ENCODE results near the gene MVB12B.

Gene MVB12B

GRCh38 chr9:126301196-126301595 lies 25.4 kb upstream of the MVB12B start:
- H3K4me2 ChIP-seq (ENCODE audit: low read length) = no peak overlapping the region
- H3K14ac ChIP-seq (ENCODE audit: low read length) = no peak overlapping the region
- H2BK120ac ChIP-seq (ENCODE audit: insufficient read depth, low read length, poor library complexity) = no peak overlapping the region
- H3K9ac ChIP-seq (ENCODE audit: low read length) = no peak overlapping the region
- DNase-seq = no peak
- no peak overlapping the region for H3K27ac ChIP-seq (ENCODE audit: low read depth, low read length)
- H2AK5ac ChIP-seq (ENCODE audit: low read length) = no peak overlapping the region
- H3K9me3 ChIP-seq (ENCODE audit: insufficient read depth, low read depth, low read length) = peaks cover 1% of the 10 kb centered on the region
- H3K18ac ChIP-seq (ENCODE audit: low read length) = no peak overlapping the region
- no peaks in the 10 kb centered on the region for H3K27me3 ChIP-seq (ENCODE audit: insufficient read depth, low read length)
- no peak overlapping the region for H3K4ac ChIP-seq (ENCODE audit: low read depth, low read length)
- no CpG with 5 or more reads among the region's 3 CpGs for WGBS (ENCODE audit: extremely low coverage, insufficient coverage, insufficient read length)
- no peak overlapping the region for H4K12ac ChIP-seq (ENCODE audit: low read depth, low read length)
- H3K4me3 ChIP-seq (ENCODE audit: low read depth, low read length) = no peak overlapping the region
- no peak overlapping the region for H3K23ac ChIP-seq (ENCODE audit: low read length)
- peaks cover 2% of the 10 kb centered on the region for H3K79me1 ChIP-seq (ENCODE audit: low read length)
- no peak overlapping the region for H4K91ac ChIP-seq (ENCODE audit: low read depth, low read length)
- H2AFZ ChIP-seq (ENCODE audit: insufficient read depth, low read length, poor library complexity) = no peak overlapping the region
- H4K8ac ChIP-seq (ENCODE audit: low read depth, low read length) = no peak overlapping the region
- no peaks in the 10 kb centered on the region for H3K36me3 ChIP-seq (ENCODE audit: control insufficient read depth in 1 of 2, insufficient read depth in 2 of 2, low read length in 2 of 2)
- no peak overlapping the region for H2BK5ac ChIP-seq (ENCODE audit: low read depth, low read length, poor library complexity)
- no peak overlapping the region for H2BK12ac ChIP-seq (ENCODE audit: low read length)
- H3K4me1 ChIP-seq (ENCODE audit: control insufficient read depth in 1 of 2, insufficient read depth in 2 of 2, low read length in 2 of 2) = peaks cover 9% of the 10 kb centered on the region in 2 experiments
- no peaks in the 10 kb centered on the region for H3K79me2 ChIP-seq (ENCODE audit: control insufficient read depth, insufficient read depth, low read length, poor library complexity)

GRCh38 chr9:126301985-126302603 lies 24.5 kb upstream of the MVB12B start:
- Histone ChIP-seq H3K27me3 (ENCODE audit: insufficient read depth, low read length) (no peaks in the 10 kb centered on the region), H3K4me3 (ENCODE audit: low read depth, low read length) (no peak overlapping the region), H3K9ac (ENCODE audit: low read length) (no peak overlapping the region), H2BK5ac (ENCODE audit: low read depth, low read length, poor library complexity) (no peak overlapping the region), H3K14ac (ENCODE audit: low read length) (no peak overlapping the region), H2BK12ac (ENCODE audit: low read length) (no peak overlapping the region), H3K23ac (ENCODE audit: low read length) (no peak overlapping the region), H3K4me2 (ENCODE audit: low read length) (no peak overlapping the region), H3K18ac (ENCODE audit: low read length) (no peak overlapping the region), H3K9me3 (ENCODE audit: insufficient read depth, low read depth, low read length) (peaks cover 1% of the 10 kb centered on the region), H2AFZ (ENCODE audit: insufficient read depth, low read length, poor library complexity) (no peak overlapping the region), H3K4ac (ENCODE audit: low read depth, low read length) (no peak overlapping the region), H4K12ac (ENCODE audit: low read depth, low read length) (no peak overlapping the region), H2BK120ac (ENCODE audit: insufficient read depth, low read length, poor library complexity) (no peak overlapping the region), H3K4me1 (ENCODE audit: control insufficient read depth in 1 of 2, insufficient read depth in 2 of 2, low read length in 2 of 2) (peaks cover 9% of the 10 kb centered on the region in 2 experiments), H2AK5ac (ENCODE audit: low read length) (no peak overlapping the region), H3K79me1 (ENCODE audit: low read length) (peaks cover 2% of the 10 kb centered on the region), H4K8ac (ENCODE audit: low read depth, low read length) (no peak overlapping the region), H3K27ac (ENCODE audit: low read depth, low read length) (no peak overlapping the region), H3K36me3 (ENCODE audit: control insufficient read depth in 1 of 2, insufficient read depth in 2 of 2, low read length in 2 of 2) (no peaks in the 10 kb centered on the region), H3K79me2 (ENCODE audit: control insufficient read depth, insufficient read depth, low read length, poor library complexity) (no peaks in the 10 kb centered on the region), H4K91ac (ENCODE audit: low read depth, low read length) (no peak overlapping the region)
- WGBS (ENCODE audit: extremely low coverage, insufficient coverage, insufficient read length) = no CpG with 5 or more reads among the region's 4 CpGs
- peak; percentile 52 to 77 for DNase-seq

- Histone ChIP-seq H2AFZ (ENCODE audit: insufficient read depth, low read length, poor library complexity) (no peak overlapping the region), H4K91ac (ENCODE audit: low read depth, low read length) (no peak overlapping the region), H4K8ac (ENCODE audit: low read depth, low read length) (no peak overlapping the region), H3K23ac (ENCODE audit: low read length) (no peak overlapping the region), H3K79me2 (ENCODE audit: control insufficient read depth, insufficient read depth, low read length, poor library complexity) (no peaks in the 10 kb centered on the region), H3K9ac (ENCODE audit: low read length) (no peak overlapping the region), H3K79me1 (ENCODE audit: low read length) (peaks cover 2% of the 10 kb centered on the region), H3K27me3 (ENCODE audit: insufficient read depth, low read length) (no peaks in the 10 kb centered on the region), H3K36me3 (ENCODE audit: control insufficient read depth in 1 of 2, insufficient read depth in 2 of 2, low read length in 2 of 2) (no peaks in the 10 kb centered on the region), H3K4me2 (ENCODE audit: low read length) (no peak overlapping the region), H3K27ac (ENCODE audit: low read depth, low read length) (no peak overlapping the region), H3K18ac (ENCODE audit: low read length) (no peak overlapping the region), H3K4me1 (ENCODE audit: control insufficient read depth in 1 of 2, insufficient read depth in 2 of 2, low read length in 2 of 2) (peaks cover 9% of the 10 kb centered on the region in 2 experiments), H4K12ac (ENCODE audit: low read depth, low read length) (no peak overlapping the region), H2BK5ac (ENCODE audit: low read depth, low read length, poor library complexity) (no peak overlapping the region), H3K14ac (ENCODE audit: low read length) (no peak overlapping the region), H3K4me3 (ENCODE audit: low read depth, low read length) (no peak overlapping the region), H2AK5ac (ENCODE audit: low read length) (no peak overlapping the region), H3K4ac (ENCODE audit: low read depth, low read length) (no peak overlapping the region), H2BK120ac (ENCODE audit: insufficient read depth, low read length, poor library complexity) (no peak overlapping the region), H2BK12ac (ENCODE audit: low read length) (no peak overlapping the region), H3K9me3 (ENCODE audit: insufficient read depth, low read depth, low read length) (peaks cover 1% of the 10 kb centered on the region)
- no peak for DNase-seq
- WGBS (ENCODE audit: extremely low coverage, insufficient coverage, insufficient read length) = no CpG with 5 or more reads among the region's 1 CpG
Measured at GRCh38 chr9:126302730-126303129, 23.9 kb upstream of the MVB12B start.

GRCh38 chr9:126303488-126303887 lies 23.1 kb upstream of the MVB12B start:
- WGBS (ENCODE audit: extremely low coverage, insufficient coverage, insufficient read length) = no CpG with 5 or more reads among the region's 3 CpGs
- Histone ChIP-seq H2AFZ (ENCODE audit: insufficient read depth, low read length, poor library complexity) (peak overlapping the region; percentile 6), H3K14ac (ENCODE audit: low read length) (no peak overlapping the region), H3K36me3 (ENCODE audit: control insufficient read depth in 1 of 2, insufficient read depth in 2 of 2, low read length in 2 of 2) (no peaks in the 10 kb centered on the region), H3K23ac (ENCODE audit: low read length) (no peak overlapping the region), H3K4me1 (ENCODE audit: control insufficient read depth in 1 of 2, insufficient read depth in 2 of 2, low read length in 2 of 2) (peaks cover 9% of the 10 kb centered on the region in 2 experiments), H3K4me2 (ENCODE audit: low read length) (no peak overlapping the region), H3K18ac (ENCODE audit: low read length) (no peak overlapping the region), H3K4ac (ENCODE audit: low read depth, low read length) (no peak overlapping the region), H2BK120ac (ENCODE audit: insufficient read depth, low read length, poor library complexity) (peak overlapping the region; percentile 25), H3K27ac (ENCODE audit: low read depth, low read length) (no peak overlapping the region), H4K91ac (ENCODE audit: low read depth, low read length) (peak overlapping the region; percentile 52), H4K12ac (ENCODE audit: low read depth, low read length) (no peak overlapping the region), H3K79me1 (ENCODE audit: low read length) (peaks cover 2% of the 10 kb centered on the region), H3K9ac (ENCODE audit: low read length) (no peak overlapping the region), H4K8ac (ENCODE audit: low read depth, low read length) (peak overlapping the region; percentile 50), H3K4me3 (ENCODE audit: low read depth, low read length) (no peak overlapping the region), H3K27me3 (ENCODE audit: insufficient read depth, low read length) (no peaks in the 10 kb centered on the region), H3K79me2 (ENCODE audit: control insufficient read depth, insufficient read depth, low read length, poor library complexity) (no peaks in the 10 kb centered on the region), H3K9me3 (ENCODE audit: insufficient read depth, low read depth, low read length) (peaks cover under 1% of the 10 kb centered on the region), H2BK12ac (ENCODE audit: low read length) (peak overlapping the region; percentile 32), H2AK5ac (ENCODE audit: low read length) (no peak overlapping the region), H2BK5ac (ENCODE audit: low read depth, low read length, poor library complexity) (no peak overlapping the region)
- DNase-seq = peak in 1 of 2 donors; percentile 25
